OCI-LY7 (cell line): Measurements from ENCODE around the gene MCM10. TPM values are rescaled to one million over a fixed set of nuclear protein-coding genes. Genes with fewer than 3 reads are reported as not detected.

Experiments used
- BruUV-seq: library from RNA; stranded (reverse); fragments of 400-500 nt; replicated peaks from 2 replicates; lab custom pipeline; 2021; lab: Mats Ljungman, UMichigan
- CTCF ChIA-PET: fragments of 300-600 bp; sonication (Branson Sonifier 250); formaldehyde crosslinking; loops from one replicate; lab custom pipeline; 2022; ENCODE audit warnings: antibody characterized with exemption; ENCODE audit not compliant: unreplicated experiment; lab: Charles Lee
- POLR2A ChIA-PET: fragments of 300-600 bp; sonication (Branson Sonifier 250); formaldehyde crosslinking; loops from one replicate; lab custom pipeline; 2022; ENCODE audit warnings: antibody characterized with exemption; lab: Charles Lee
- DNase-seq: peaks from one replicate; pipeline ENCODE4 v3.0.0-alpha.2; 2015; ENCODE audit warnings: low spot score
- H2AFZ ChIP-seq: fragments of 200-600 bp; sonication (generic), shearing (Covaris generic); 2 replicates; pipeline ENCODE4 v1.6.1; 2014; ENCODE audit warnings: mild to moderate bottlenecking, antibody characterized with exemption, low read length, moderate library complexity
- H3K27ac ChIP-seq: fragments of 200-600 bp; sonication (generic); 2 replicates; pipeline ENCODE4 v1.5.1; 2014; ENCODE audit warnings: mixed run types, low read depth, mild to moderate bottlenecking, moderate library complexity, low read length, inconsistent platforms; ENCODE audit not compliant: poor library complexity, severe bottlenecking
- H3K36me3 ChIP-seq: fragments of 200-600 bp; sonication (generic); 2 replicates; pipeline ENCODE4 v1.6.1; 2014; ENCODE audit warnings: mild to moderate bottlenecking, antibody characterized with exemption, low read length, moderate library complexity, mixed read lengths; ENCODE audit not compliant: insufficient read depth
- H3K4me1 ChIP-seq: fragments of 200-600 bp; sonication (generic); 2 replicates; pipeline ENCODE4 v1.5.1; 2014; ENCODE audit warnings: mild to moderate bottlenecking, low read length; ENCODE audit not compliant: insufficient read depth, poor library complexity, severe bottlenecking
- H3K4me2 ChIP-seq: fragments of 200-600 bp; sonication (generic); 2 replicates; pipeline ENCODE4 v1.6.1; 2014; ENCODE audit warnings: mild to moderate bottlenecking, low read length
- H3K4me3 ChIP-seq: fragments of 200-600 bp; sonication (generic); 2 replicates; pipeline ENCODE4 v1.5.1; 2014; ENCODE audit warnings: mild to moderate bottlenecking, low read depth, low read length; ENCODE audit not compliant: poor library complexity, severe bottlenecking
- H3K79me2 ChIP-seq: fragments of 200-600 bp; sonication (generic); 2 replicates; pipeline ENCODE4 v1.6.1; 2016; ENCODE audit warnings: low read depth, mild to moderate bottlenecking, low read length, moderate library complexity, mixed read lengths; ENCODE audit not compliant: insufficient read depth
- H3K9me2 ChIP-seq: fragments of 200-600 bp; sonication (generic); 2 replicates; pipeline ENCODE4 v1.6.1; 2016; ENCODE audit warnings: mild to moderate bottlenecking, low read length, mixed read lengths; ENCODE audit not compliant: insufficient read depth
- H3K9me3 ChIP-seq: fragments of 200-600 bp; sonication (generic); 2 replicates; pipeline ENCODE4 v1.6.1; 2014; ENCODE audit warnings: mild to moderate bottlenecking, mixed run types, low read length, mixed read lengths
- H4K20me1 ChIP-seq: fragments of 200-600 bp; sonication (generic); 2 replicates; pipeline ENCODE4 v1.6.1; 2014; ENCODE audit warnings: mild to moderate bottlenecking, antibody characterized with exemption, low read length, moderate library complexity, mixed read lengths; ENCODE audit not compliant: insufficient read depth
- EZH2phosphoT487 ChIP-seq: fragments of 200-600 bp; sonication (generic); IDR thresholded peaks from 2 replicates; pipeline ENCODE4 v1.6.1; 2018; ENCODE audit warnings: low read depth, borderline replicate concordance, mild to moderate bottlenecking, mixed run types, antibody characterized with exemption, low read length, moderate library complexity, mixed read lengths
- intact Hi-C: fragments of 100-400 bp; cut with micrococcal nuclease; formaldehyde crosslinking; loops from one replicate; pipeline ENCODE4 v1.10.0; 2022; ENCODE audit not compliant: unreplicated experiment
- total RNA-seq, 2 experiments: library from RNA; depleted of rRNA in 1 of 2; stranded (reverse); fragments of >200 nt in 1 of 2; shearing (Covaris generic) in 1 of 2; gene quantifications; 2 replicates each; pipeline ENCODE4 v1.2.3, GENCODE V29; 2014 to 2022
- TF ChIP-seq, protein P1 (sequence below): fragments of 200-600 bp; sonication (generic); conservative IDR thresholded peaks from 2 replicates; pipeline ENCODE4 v1.5.1; 2014; ENCODE audit warnings: mild to moderate bottlenecking, antibody characterized with exemption, low read length, moderate library complexity, mixed read lengths

The MCM10 gene
- total RNA-seq, 2 experiments from 2014 or later = 56.9 to 96.4 TPM

DNA sequence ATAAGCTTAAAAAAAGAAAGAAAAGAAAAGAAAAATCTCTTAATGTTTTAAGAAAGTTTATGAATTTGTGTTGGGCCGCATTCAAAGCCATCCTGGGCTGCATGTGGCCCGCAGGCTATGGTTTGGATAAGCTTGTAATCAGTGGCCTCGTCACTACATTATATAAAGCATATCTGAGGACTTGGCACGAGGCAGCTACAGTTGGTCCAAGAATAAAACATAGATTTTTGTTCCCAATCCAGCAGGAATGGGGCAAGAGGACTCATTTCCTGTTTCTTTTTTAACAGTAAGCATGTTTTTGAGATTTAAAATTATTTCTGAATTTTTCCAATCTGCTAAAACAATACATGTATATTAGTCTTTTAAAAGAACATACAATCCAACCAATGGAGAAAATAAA lies 28.6 kb downstream of the MCM10 start:
- DNase-seq = no peak
- Histone ChIP-seq H3K27ac (no peak overlapping the region), H3K9me2 (no peaks in the 10 kb centered on the region), H3K79me2 (no peaks in the 10 kb centered on the region), H2AFZ (no peak overlapping the region), H3K4me1 (no peaks in the 10 kb centered on the region), H3K36me3 (peaks cover 100% of the 10 kb centered on the region), H3K4me2 (no peak overlapping the region), H4K20me1 (no peaks in the 10 kb centered on the region), H3K9me3 (no peaks in the 10 kb centered on the region), H3K4me3 (no peak overlapping the region)
- ChIA-PET CTCF (no interaction called here), POLR2A (interaction anchor here (0.6 kb wide), 1 partner anchor 39 kb away, joined by 4 read pairs; no protein-coding TSS in a partner anchor)
- TF ChIP-seq, protein P1, sequence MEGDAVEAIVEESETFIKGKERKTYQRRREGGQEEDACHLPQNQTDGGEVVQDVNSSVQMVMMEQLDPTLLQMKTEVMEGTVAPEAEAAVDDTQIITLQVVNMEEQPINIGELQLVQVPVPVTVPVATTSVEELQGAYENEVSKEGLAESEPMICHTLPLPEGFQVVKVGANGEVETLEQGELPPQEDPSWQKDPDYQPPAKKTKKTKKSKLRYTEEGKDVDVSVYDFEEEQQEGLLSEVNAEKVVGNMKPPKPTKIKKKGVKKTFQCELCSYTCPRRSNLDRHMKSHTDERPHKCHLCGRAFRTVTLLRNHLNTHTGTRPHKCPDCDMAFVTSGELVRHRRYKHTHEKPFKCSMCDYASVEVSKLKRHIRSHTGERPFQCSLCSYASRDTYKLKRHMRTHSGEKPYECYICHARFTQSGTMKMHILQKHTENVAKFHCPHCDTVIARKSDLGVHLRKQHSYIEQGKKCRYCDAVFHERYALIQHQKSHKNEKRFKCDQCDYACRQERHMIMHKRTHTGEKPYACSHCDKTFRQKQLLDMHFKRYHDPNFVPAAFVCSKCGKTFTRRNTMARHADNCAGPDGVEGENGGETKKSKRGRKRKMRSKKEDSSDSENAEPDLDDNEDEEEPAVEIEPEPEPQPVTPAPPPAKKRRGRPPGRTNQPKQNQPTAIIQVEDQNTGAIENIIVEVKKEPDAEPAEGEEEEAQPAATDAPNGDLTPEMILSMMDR = no peak
- TF ChIP-seq EZH2phosphoT487 = no peak
- intact Hi-C loops = no loop called here
- BruUV-seq = no TSS peak

DNA sequence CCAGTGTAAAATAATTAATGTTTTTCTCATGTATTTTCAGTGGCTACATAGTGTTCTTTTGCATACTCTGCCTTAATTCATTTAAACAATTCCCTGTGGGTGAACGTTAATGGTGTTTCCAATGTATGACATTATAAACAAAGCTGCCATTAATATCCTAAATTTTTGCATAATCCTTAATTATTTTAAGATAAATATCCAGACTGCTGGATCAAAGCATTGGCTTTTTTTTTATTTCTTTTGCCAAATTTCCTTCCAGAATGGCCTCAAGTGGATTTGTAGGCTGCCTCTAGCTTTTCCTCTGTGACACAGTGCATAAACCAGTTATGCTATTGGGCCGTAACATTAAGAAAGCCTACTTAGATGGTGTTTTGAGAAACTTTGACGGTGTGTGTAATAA lies 29.5 kb downstream of the MCM10 start:
- Histone ChIP-seq H3K4me1 (no peaks in the 10 kb centered on the region), H3K27ac (no peak overlapping the region), H3K36me3 (peaks cover 99% of the 10 kb centered on the region), H3K79me2 (no peaks in the 10 kb centered on the region), H3K9me2 (no peaks in the 10 kb centered on the region), H3K4me3 (no peak overlapping the region), H3K4me2 (no peak overlapping the region), H3K9me3 (no peaks in the 10 kb centered on the region), H4K20me1 (no peaks in the 10 kb centered on the region), H2AFZ (no peak overlapping the region)
- ChIA-PET CTCF (no interaction called here), POLR2A (interaction anchor here (0.8 kb wide), 1 partner anchor 10 kb away, joined by 4 read pairs; no protein-coding TSS in a partner anchor)
- no peak for DNase-seq
- no TSS peak for BruUV-seq
- TF ChIP-seq, protein P1 = no peak
- TF ChIP-seq EZH2phosphoT487 = no peak
- intact Hi-C loops = no loop called here

DNA sequence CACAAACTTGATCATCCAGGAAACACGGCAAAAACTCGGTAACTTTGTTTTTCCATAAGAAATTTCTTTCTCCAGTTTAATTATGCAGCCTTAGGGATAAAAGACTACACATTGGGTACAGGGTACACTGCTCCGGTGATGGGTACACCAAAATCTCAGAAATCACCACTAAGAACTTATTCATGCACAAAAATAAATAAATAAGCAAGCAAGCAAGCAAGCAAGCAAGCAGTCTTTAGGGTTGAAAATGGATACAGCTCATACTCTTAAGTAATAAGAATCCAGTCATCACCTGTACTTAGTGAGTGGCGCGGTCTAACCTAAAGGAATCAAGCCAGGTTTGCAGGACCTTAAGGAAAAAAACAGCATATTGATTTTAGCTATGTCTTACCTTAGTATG lies 30.0 kb downstream of the MCM10 start:
- DNase-seq = no peak
- H3K9me3 ChIP-seq = no peaks in the 10 kb centered on the region
- intact Hi-C loops = no loop called here
- H3K4me2 ChIP-seq = no peak overlapping the region
- TF ChIP-seq, protein P1 = no peak
- TF ChIP-seq EZH2phosphoT487 = no peak
- no peaks in the 10 kb centered on the region for H3K4me1 ChIP-seq
- no peak overlapping the region for H3K4me3 ChIP-seq
- no peak overlapping the region for H3K27ac ChIP-seq
- ChIA-PET POLR2A (interaction anchor here (0.8 to 1.3 kb wide), 2 partner anchors 11 to 15 kb away, joined by 3 to 4 read pairs; no protein-coding TSS in a partner anchor), CTCF (no interaction called here)
- H3K79me2 ChIP-seq = no peaks in the 10 kb centered on the region
- peaks cover 98% of the 10 kb centered on the region for H3K36me3 ChIP-seq
- no peaks in the 10 kb centered on the region for H4K20me1 ChIP-seq
- H3K9me2 ChIP-seq = no peaks in the 10 kb centered on the region
- BruUV-seq = no TSS peak
- no peak overlapping the region for H2AFZ ChIP-seq
